ENCODE data around the gene XRCC4. TPM values are rescaled to one million over a fixed set of nuclear protein-coding genes. Genes with fewer than 3 reads are reported as not detected.

Gene XRCC4
- total and polyA plus RNA-seq, 2 of the 8 experiments (the other 6 are each of a cell fraction or from before 2014, with no cell fraction given): 3.0 to 8.3 TPM

DNA sequence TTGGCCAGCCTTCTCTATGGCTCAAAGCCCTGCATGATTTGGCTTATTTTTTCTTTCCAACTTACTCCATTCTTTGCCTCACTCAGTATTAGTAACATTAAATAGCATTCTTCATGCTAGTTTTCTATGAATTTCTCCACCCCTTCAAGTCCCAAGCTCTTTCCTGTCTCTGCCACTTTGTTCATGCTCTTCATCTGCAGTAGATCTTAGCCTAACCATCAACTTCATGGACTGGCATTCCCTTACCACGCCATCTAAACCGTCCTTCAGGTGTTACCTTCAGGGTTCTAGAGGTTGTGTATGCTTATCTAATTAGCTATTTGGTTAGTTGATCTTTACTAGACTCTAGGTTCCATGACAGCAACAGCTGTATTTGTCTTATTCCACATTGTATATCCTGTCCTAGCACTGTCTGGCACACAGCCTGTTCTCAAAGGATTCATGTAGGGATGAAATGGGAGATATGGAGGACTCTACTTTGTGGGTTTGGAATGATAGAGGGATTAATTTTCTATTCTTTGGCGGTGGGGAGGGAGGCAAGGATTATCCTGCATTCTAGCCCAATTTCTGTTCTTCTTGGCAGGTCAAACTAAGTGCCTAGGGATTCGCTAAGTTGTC is 26.5 kb upstream of the XRCC4 start:
- no peak overlapping the region for H2BK15ac ChIP-seq (ENCODE audit: low read length)
- no peak overlapping the region for H3K14ac ChIP-seq (ENCODE audit: insufficient read length)
- no peak overlapping the region for H2BK120ac ChIP-seq (replicated peaks; ENCODE audit: low read depth, low read length)
- H2BK20ac ChIP-seq (ENCODE audit: low read length): no peak overlapping the region
- H3K4ac ChIP-seq (replicated peaks; ENCODE audit: insufficient read length, low read depth, low read length): no peak overlapping the region
- ChIA-PET CTCF (ENCODE audit: partially characterized antibody) (interaction anchor here (0.6 to 1.2 kb wide), 3 partner anchors 9 to 682 kb away, joined by 3 read pairs; no protein-coding TSS in a partner anchor), POLR2A (ENCODE audit: partially characterized antibody) (interaction anchor here (0.9 to 1.5 kb wide), 4 partner anchors 9 to 27 kb away, joined by 4 to 10 read pairs (median 6); partner anchors contain the start of genes TMEM167A and XRCC4)
- no peak overlapping the region for H3K23ac ChIP-seq (ENCODE audit: insufficient read length)
- H3K23me2 ChIP-seq (ENCODE audit: low read depth, low read length): no peaks in the 10 kb centered on the region
- no peak overlapping the region for H4K91ac ChIP-seq (replicated peaks; ENCODE audit: insufficient read length, low read length)
- H4K5ac ChIP-seq (ENCODE audit: insufficient read length, low read depth, low read length): no peak overlapping the region
- H3K4me3 ChIP-seq (ENCODE audit: extremely low read depth in 1 of 4, insufficient read depth in 2 of 4, low read depth in 3 of 4, low read length in 4 of 4): no peak overlapping the region
- FAIRE-seq: no peak
- H3K27ac ChIP-seq (ENCODE audit: low read depth, low read length): no peak overlapping the region
- no peak overlapping the region for H2AFZ ChIP-seq (ENCODE audit: low read length)
- no peaks in the 10 kb centered on the region for H3K79me1 ChIP-seq (ENCODE audit: low read depth, low read length)
- no peaks in the 10 kb centered on the region for H3K4me1 ChIP-seq (replicated peaks in 1 of 4; ENCODE audit: control insufficient read depth in 3 of 4, insufficient read depth in 4 of 4, low read length in 3 of 4)
- H4K8ac ChIP-seq (ENCODE audit: extremely low read depth, insufficient read depth, low read length): no peak overlapping the region
- H3K18ac ChIP-seq (ENCODE audit: extremely low read depth, low read length): no peak overlapping the region
- H3K9ac ChIP-seq (replicated peaks in 1 of 4; ENCODE audit: extremely low read depth in 1 of 4, low read depth in 3 of 4, low read length in 3 of 4): no peak overlapping the region
- H2AK5ac ChIP-seq (ENCODE audit: low read depth, low read length): no peak overlapping the region
- H4K20me1 ChIP-seq (replicated peaks in 1 of 2; ENCODE audit: control insufficient read depth in 1 of 2, insufficient read depth in 2 of 2, low read length in 2 of 2): no peaks in the 10 kb centered on the region
- no peaks in the 10 kb centered on the region for H3K27me3 ChIP-seq (replicated peaks in 1 of 4; ENCODE audit: control insufficient read depth in 3 of 4, extremely low read depth in 1 of 4, insufficient read depth in 3 of 4, low read length in 3 of 4)
- H3K56ac ChIP-seq (replicated peaks; ENCODE audit: insufficient read length, low read depth, low read length): no peak overlapping the region
- H3K79me2 ChIP-seq (ENCODE audit: control insufficient read depth in 1 of 2, insufficient read depth in 2 of 2, low read length in 2 of 2): no peaks in the 10 kb centered on the region
- DNase-seq (ENCODE audit: low read depth in 1 of 2, low spot score in 2 of 2): no peak
- 91% methylated on average over 4 of the region's 4 CpGs; no CpG with 5 or more reads in 1 of the 2 experiments for WGBS, 2 experiments (ENCODE audit: extremely low coverage in 1 of 2, insufficient coverage in 1 of 2, insufficient read length in 1 of 2, insufficient replicate concordance in 2 of 2, low coverage in 1 of 2, low lambda C conversion rate in 2 of 2, missing lambda C conversion rate in 1 of 2)
- H2BK5ac ChIP-seq (ENCODE audit: low read depth, low read length): no peak overlapping the region
- no peak overlapping the region for H2BK12ac ChIP-seq (ENCODE audit: low read depth, low read length)
- peaks cover 0 to 13% (median 4%) of the 10 kb centered on the region in 4 experiments; a peak in 3 of 8 replicates for H3K36me3 ChIP-seq (ENCODE audit: control insufficient read depth in 2 of 4, insufficient read depth in 4 of 4, low read length in 3 of 4)
- H3K9me3 ChIP-seq (ENCODE audit: insufficient read depth in 2 of 2, low read depth in 1 of 2, low read length in 1 of 2): no peaks in the 10 kb centered on the region
- no peak overlapping the region for H3K4me2 ChIP-seq (ENCODE audit: insufficient read depth in 1 of 2, low read depth in 2 of 2, low read length in 2 of 2)
- TF ChIP-seq CHD2 (IDR thresholded peaks at IDR 0.05; ENCODE audit: low read length) (no peak), TEAD4 (IDR thresholded peaks at IDR 0.05; ENCODE audit: low read depth, low read length) (no peak), EZH2 (IDR thresholded peaks at IDR 0.05; ENCODE audit: low read depth, low read length, severe bottlenecking) (no peak), SP2 (IDR thresholded peaks at IDR 0.05; ENCODE audit: low read length) (no peak), CBX8 (IDR thresholded peaks at IDR 0.05; ENCODE audit: borderline replicate concordance, low read depth, low read length) (no peak), TCF12 (IDR thresholded peaks at IDR 0.05; ENCODE audit: low read depth, low read length) (no peak), KDM4A (IDR thresholded peaks at IDR 0.05; ENCODE audit: low read depth, low read length, severe bottlenecking) (no peak), SIN3A (conservative IDR thresholded peaks at IDR 0.05 in 1 of 2, IDR thresholded peaks at IDR 0.05 in 1 of 2; ENCODE audit: low read depth in 1 of 2, low read length in 2 of 2) (no peak), KDM1A (IDR thresholded peaks at IDR 0.05; ENCODE audit: borderline replicate concordance, low read length) (no peak), NANOG (IDR thresholded peaks at IDR 0.05; ENCODE audit: insufficient read depth, low read depth, low read length, poor library complexity, severe bottlenecking) (no peak)
- TF ChIP-seq, protein P1, sequence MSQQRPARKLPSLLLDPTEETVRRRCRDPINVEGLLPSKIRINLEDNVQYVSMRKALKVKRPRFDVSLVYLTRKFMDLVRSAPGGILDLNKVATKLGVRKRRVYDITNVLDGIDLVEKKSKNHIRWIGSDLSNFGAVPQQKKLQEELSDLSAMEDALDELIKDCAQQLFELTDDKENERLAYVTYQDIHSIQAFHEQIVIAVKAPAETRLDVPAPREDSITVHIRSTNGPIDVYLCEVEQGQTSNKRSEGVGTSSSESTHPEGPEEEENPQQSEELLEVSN (IDR thresholded peaks at IDR 0.05): no peak
- TF ChIP-seq, protein P2, sequence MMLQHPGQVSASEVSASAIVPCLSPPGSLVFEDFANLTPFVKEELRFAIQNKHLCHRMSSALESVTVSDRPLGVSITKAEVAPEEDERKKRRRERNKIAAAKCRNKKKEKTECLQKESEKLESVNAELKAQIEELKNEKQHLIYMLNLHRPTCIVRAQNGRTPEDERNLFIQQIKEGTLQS (IDR thresholded peaks at IDR 0.05; ENCODE audit: insufficient read depth, low read depth, low read length): no peak
